CD4-positive, CD25-positive, alpha-beta regulatory T cell (primary cell): ENCODE data around the gene XRN2. TPM values are rescaled to one million over a fixed set of nuclear protein-coding genes. Genes with fewer than 3 reads are reported as not detected.

Experiments
- ATAC-seq, 2 donors: fragments of 150-1000 bp; cut with Tn5 transposase; one replicate each; pipeline ENCODE4 v1.10.0; 2021; ENCODE audit warnings: low read depth in 2 of 2, moderate number of reproducible peaks in 2 of 2, moderate library complexity in 1 of 2
- DNase-seq, 3 donors: peaks; one replicate each; pipeline versions ENCODE4 v3.0.0 to v3.0.0-alpha.2; 2012 to 2022; ENCODE audit warnings: mixed read lengths in 1 of 3
- H3K27ac ChIP-seq: one replicate; pipeline ENCODE4 v1.7.0; 2013; ENCODE audit warnings: mild to moderate bottlenecking, low read length; ENCODE audit not compliant: insufficient read depth, poor library complexity, severe bottlenecking
- H3K27me3 ChIP-seq: one replicate; pipeline ENCODE4 v1.7.0; 2013; ENCODE audit warnings: low read length; ENCODE audit not compliant: control insufficient read depth, insufficient read depth
- H3K36me3 ChIP-seq: one replicate; pipeline ENCODE4 v1.7.0; 2013; ENCODE audit warnings: mild to moderate bottlenecking, low read length, moderate library complexity; ENCODE audit not compliant: control insufficient read depth, insufficient read depth
- H3K4me1 ChIP-seq: 2 replicates; pipeline ENCODE4 v1.7.0; 2013; ENCODE audit warnings: mild to moderate bottlenecking, low read length; ENCODE audit not compliant: insufficient read depth, control insufficient read depth, poor library complexity, severe bottlenecking
- H3K4me3 ChIP-seq: one replicate; pipeline ENCODE4 v1.7.0; 2013; ENCODE audit warnings: low read depth, mild to moderate bottlenecking, low read length, moderate library complexity
- H3K9me3 ChIP-seq, 2 experiments: 1 replicate in 1 of 2; 2 replicates in 1 of 2; pipeline ENCODE4 v1.7.0; 2013; ENCODE audit warnings: low read length in 2 of 2, mild to moderate bottlenecking in 1 of 2, moderate library complexity in 1 of 2; ENCODE audit not compliant: control insufficient read depth in 2 of 2
- H3K27ac Mint-ChIP-seq, 3 donors: one replicate each; pipeline ENCODE4 v1.8.0; 2020 to 2022; ENCODE audit warnings: mild to moderate bottlenecking in 3 of 3, mixed read lengths in 3 of 3, moderate library complexity in 2 of 3
- H3K27me3 Mint-ChIP-seq: one replicate; pipeline ENCODE4 v1.8.0; 2022; ENCODE audit warnings: mild to moderate bottlenecking, mixed read lengths
- H3K36me3 Mint-ChIP-seq: one replicate; pipeline ENCODE4 v1.8.0; 2020; ENCODE audit warnings: mixed read lengths
- H3K4me1 Mint-ChIP-seq, 4 donors: one replicate each; pipeline ENCODE4 v1.8.0; 2020 to 2022; ENCODE audit warnings: mixed read lengths in 4 of 4, mild to moderate bottlenecking in 1 of 4
- H3K4me3 Mint-ChIP-seq, 4 donors: one replicate each; pipeline ENCODE4 v1.8.0; 2020 to 2022; ENCODE audit warnings: mild to moderate bottlenecking in 4 of 4, mixed read lengths in 4 of 4, moderate library complexity in 3 of 4
- H3K9me3 Mint-ChIP-seq, 7 donors: one replicate each; pipeline ENCODE4 v1.8.0; 2020 to 2022; ENCODE audit warnings: mixed read lengths in 7 of 7, mild to moderate bottlenecking in 3 of 7, moderate library complexity in 2 of 7
- polyA plus RNA-seq, 4 donors: library from polyadenylated mRNA; unstranded; fragments of 300-500 nt; fragmentation: Illumina TruSeq; gene quantifications; one replicate each; pipeline ENCODE4 v1.2.3, GENCODE V29; 2021
- total RNA-seq: library from RNA; stranded (reverse); gene quantifications from one replicate; pipeline ENCODE4 v1.2.3, GENCODE V29; 2022

Gene XRN2
- total and polyA plus RNA-seq, 5 donors from 2014 or later, result 59.0 to 81.0 (median 72.9) TPM

DNA sequence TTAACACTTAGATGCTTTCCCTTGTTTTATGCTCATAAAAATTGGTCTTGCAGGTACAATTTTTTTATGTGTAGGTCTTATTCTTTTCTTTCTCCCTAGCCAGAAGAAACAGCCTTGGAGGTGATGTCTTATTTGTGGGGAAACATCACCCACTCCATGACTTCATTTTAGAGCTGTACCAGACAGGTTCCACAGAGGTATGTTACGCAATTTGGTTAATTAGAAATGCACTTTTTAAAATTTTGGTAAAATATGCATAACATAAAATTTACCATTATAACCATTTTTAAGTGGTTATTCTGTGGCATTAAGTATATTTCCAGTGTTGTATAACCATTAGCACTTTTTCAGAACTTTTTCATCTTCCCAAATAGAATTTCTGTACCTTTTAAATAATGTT lies 52.9 kb downstream of the XRN2 start:
- DNase-seq (no peak), ATAC-seq (no peak)
- no peak overlapping the region for H3K27ac Mint-ChIP-seq
- no peak overlapping the region for H3K4me3 ChIP-seq
- peaks cover 71% of the 10 kb centered on the region for H3K36me3 ChIP-seq
- no peaks in the 10 kb centered on the region for H3K9me3 ChIP-seq
- no peaks in the 10 kb centered on the region for H3K27me3 ChIP-seq
- peaks cover 43% of the 10 kb centered on the region for H3K36me3 Mint-ChIP-seq
- H3K27me3 Mint-ChIP-seq, result no peaks in the 10 kb centered on the region
- H3K4me3 Mint-ChIP-seq, result no peak overlapping the region
- H3K4me1 Mint-ChIP-seq, result peaks cover 0 to 10% (median 1%) of the 10 kb centered on the region in 4 donors
- H3K4me1 ChIP-seq, result no peaks in the 10 kb centered on the region
- no peaks in the 10 kb centered on the region for H3K9me3 Mint-ChIP-seq
- H3K27ac ChIP-seq, result no peak overlapping the region

DNA sequence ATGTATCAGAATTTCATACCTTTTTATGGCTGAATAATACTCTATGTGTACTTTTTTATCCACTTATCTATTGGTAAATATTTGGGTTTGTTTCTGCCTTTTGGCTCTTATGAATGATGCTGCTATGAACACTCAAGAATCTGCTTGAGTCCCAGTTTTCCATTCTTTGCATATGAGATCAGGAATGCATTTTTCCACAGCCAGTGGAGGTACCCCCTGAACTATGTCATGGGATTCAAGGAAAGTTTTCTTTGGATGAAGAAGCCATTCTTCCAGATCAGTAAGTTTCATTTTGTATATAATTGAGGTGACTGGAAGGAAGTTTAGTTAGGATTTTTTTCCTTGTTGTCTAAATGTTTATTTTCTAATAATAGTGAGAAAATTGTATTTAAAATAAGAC lies 53.3 kb downstream of the XRN2 start:
- no peak for ATAC-seq
- Mint-ChIP-seq H3K4me3 (no peak overlapping the region), H3K9me3 (no peaks in the 10 kb centered on the region), H3K27me3 (no peaks in the 10 kb centered on the region), H3K36me3 (peaks cover 43% of the 10 kb centered on the region), H3K4me1 (peaks cover 0 to 10% (median 1%) of the 10 kb centered on the region in 4 donors), H3K27ac (peak overlapping the region in 1 of 3 donors; percentile 48)
- H3K27ac ChIP-seq, result no peak overlapping the region
- peaks cover 67% of the 10 kb centered on the region for H3K36me3 ChIP-seq
- H3K27me3 ChIP-seq, result no peaks in the 10 kb centered on the region
- H3K4me1 ChIP-seq, result no peaks in the 10 kb centered on the region
- H3K9me3 ChIP-seq, result no peaks in the 10 kb centered on the region
- H3K4me3 ChIP-seq, result no peak overlapping the region
- no peak for DNase-seq

DNA sequence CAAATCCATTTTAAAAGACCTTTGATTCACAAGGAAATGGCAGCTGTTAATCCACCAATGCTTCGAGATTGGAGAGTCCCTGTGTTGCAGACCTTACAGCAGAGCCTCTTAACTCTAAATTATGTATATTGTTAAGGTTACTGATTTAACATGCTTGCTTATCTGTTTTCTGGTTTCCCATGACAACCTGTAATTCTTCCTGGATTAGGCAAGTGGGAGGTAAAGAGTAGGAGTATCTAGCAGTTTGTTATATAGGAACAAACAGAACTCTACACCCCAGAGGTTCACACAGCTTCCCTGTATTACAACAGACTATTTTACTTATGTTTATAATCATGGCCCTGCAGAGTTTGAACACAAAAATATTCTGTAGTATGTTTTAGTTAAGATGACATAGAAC lies 54.7 kb downstream of the XRN2 start:
- peaks cover 0 to 10% (median 1%) of the 10 kb centered on the region in 4 donors for H3K4me1 Mint-ChIP-seq
- no peak overlapping the region for H3K4me3 Mint-ChIP-seq
- no peak for DNase-seq
- Histone ChIP-seq H3K4me3 (no peak overlapping the region), H3K4me1 (no peaks in the 10 kb centered on the region), H3K36me3 (peaks cover 70% of the 10 kb centered on the region), H3K9me3 (no peaks in the 10 kb centered on the region), H3K27me3 (no peaks in the 10 kb centered on the region), H3K27ac (no peak overlapping the region)
- no peaks in the 10 kb centered on the region for H3K27me3 Mint-ChIP-seq
- H3K27ac Mint-ChIP-seq, result no peak overlapping the region
- no peaks in the 10 kb centered on the region for H3K9me3 Mint-ChIP-seq
- H3K36me3 Mint-ChIP-seq, result peaks cover 46% of the 10 kb centered on the region
- no peak for ATAC-seq

DNA sequence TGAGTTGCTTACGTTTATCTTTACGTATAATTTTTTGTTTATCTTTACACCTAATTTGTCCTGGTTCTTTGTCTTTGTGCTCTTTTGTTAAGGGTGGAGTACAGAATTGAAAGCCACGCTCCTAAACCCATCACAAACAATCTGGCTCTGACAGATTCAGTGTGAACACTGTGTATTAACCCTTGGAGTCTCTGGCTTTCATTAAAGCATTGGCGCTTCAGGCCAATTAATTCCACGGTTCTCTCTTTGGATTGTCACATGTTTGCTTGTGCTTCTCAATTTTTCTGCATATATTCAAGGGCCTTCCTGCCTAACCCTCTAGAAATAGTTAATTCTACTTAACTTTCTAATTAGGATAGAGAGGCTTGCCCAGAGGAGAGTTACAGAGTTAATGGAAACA lies 55.6 kb downstream of the XRN2 start:
- Histone ChIP-seq H3K36me3 (peaks cover 70% of the 10 kb centered on the region), H3K27ac (no peak overlapping the region), H3K27me3 (no peaks in the 10 kb centered on the region), H3K9me3 (no peaks in the 10 kb centered on the region), H3K4me1 (no peaks in the 10 kb centered on the region), H3K4me3 (no peak overlapping the region)
- Mint-ChIP-seq H3K27me3 (no peaks in the 10 kb centered on the region), H3K4me1 (peaks cover 0 to 10% (median 5%) of the 10 kb centered on the region in 4 donors), H3K36me3 (peaks cover 53% of the 10 kb centered on the region), H3K9me3 (no peaks in the 10 kb centered on the region), H3K4me3 (no peak overlapping the region), H3K27ac (peak overlapping the region in 1 of 3 donors; percentile 41)
- no peak for DNase-seq
- ATAC-seq, result no peak

DNA sequence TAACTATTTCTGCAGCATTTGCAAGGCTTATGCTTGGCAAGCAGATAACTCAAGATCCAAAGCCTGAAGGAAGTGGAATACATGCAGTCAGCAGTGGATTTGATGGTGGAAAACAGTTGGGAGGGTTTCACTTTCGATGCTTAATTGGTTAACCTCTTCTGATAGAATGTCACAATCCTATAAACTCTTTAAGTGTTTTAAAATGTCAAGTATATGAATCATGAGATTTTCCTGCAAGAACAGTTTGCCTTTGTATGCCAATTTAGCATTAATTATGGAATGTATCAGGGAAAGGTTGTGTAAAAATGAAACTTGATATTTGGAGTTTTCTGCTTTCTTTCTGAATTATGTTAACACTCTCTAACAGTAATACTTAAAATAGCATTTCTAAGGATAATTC lies 57.6 kb downstream of the XRN2 start:
- Mint-ChIP-seq H3K27me3 (no peaks in the 10 kb centered on the region), H3K36me3 (peaks cover 50% of the 10 kb centered on the region), H3K9me3 (no peaks in the 10 kb centered on the region), H3K27ac (peak overlapping the region in 1 of 3 donors; percentile 31), H3K4me1 (peaks cover 0 to 10% (median 5%) of the 10 kb centered on the region in 4 donors), H3K4me3 (no peak overlapping the region)
- ATAC-seq (no peak), DNase-seq (no peak)
- Histone ChIP-seq H3K4me1 (no peaks in the 10 kb centered on the region), H3K4me3 (no peak overlapping the region), H3K36me3 (peaks cover 68% of the 10 kb centered on the region), H3K27ac (no peak overlapping the region), H3K9me3 (no peaks in the 10 kb centered on the region), H3K27me3 (no peaks in the 10 kb centered on the region)

DNA sequence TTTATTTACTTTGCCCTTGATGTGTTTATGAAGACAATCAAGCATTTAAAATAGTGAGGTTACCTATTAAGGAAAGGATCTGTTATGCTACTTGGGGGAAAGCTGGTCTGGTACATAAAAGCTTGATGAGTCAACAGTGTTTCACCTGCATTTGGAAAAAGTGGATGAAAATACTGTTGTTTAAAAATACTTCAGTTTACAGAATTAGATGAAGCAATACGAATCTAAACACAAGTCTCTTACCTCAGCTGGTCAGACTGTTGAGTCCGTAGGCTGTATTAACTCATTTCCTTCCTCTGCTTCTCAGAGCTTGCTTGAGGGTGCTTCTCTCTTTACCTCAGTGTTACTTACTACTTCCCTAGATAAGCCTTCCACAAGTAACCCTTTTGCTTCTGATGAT lies 58.1 kb downstream of the XRN2 start:
- Mint-ChIP-seq H3K9me3 (no peaks in the 10 kb centered on the region), H3K27me3 (no peaks in the 10 kb centered on the region), H3K4me1 (peaks cover 0 to 10% (median 5%) of the 10 kb centered on the region in 4 donors), H3K27ac (peak overlapping the region in 1 of 3 donors; percentile 74), H3K36me3 (peaks cover 47% of the 10 kb centered on the region), H3K4me3 (no peak overlapping the region)
- ATAC-seq (no peak), DNase-seq (no peak)
- Histone ChIP-seq H3K27me3 (no peaks in the 10 kb centered on the region), H3K4me1 (no peaks in the 10 kb centered on the region), H3K9me3 (no peaks in the 10 kb centered on the region), H3K27ac (no peak overlapping the region), H3K4me3 (no peak overlapping the region), H3K36me3 (peaks cover 63% of the 10 kb centered on the region)

DNA sequence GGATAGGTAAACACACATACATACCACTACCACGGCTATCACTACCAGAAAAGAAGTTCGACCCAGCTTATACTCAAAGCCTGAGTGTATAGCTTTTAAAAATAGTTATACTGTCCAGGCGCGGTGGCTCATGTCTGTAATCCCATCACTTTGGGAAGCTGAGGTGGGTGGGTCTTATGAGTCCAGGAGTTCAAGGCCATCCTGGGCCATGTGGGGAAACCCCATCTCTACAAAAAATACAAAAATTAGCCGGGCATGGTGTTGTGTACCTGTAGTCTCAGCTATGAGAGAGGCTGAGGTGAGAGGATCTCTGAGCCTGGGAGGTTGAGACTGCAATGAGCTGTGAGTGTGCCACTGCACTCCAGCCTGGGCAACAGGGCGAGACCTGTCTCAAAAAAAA lies 61.3 kb downstream of the XRN2 start:
- peaks cover 0 to 17% (median 5%) of the 10 kb centered on the region in 4 donors for H3K4me1 Mint-ChIP-seq
- Histone ChIP-seq H3K4me3 (no peak overlapping the region), H3K4me1 (no peaks in the 10 kb centered on the region), H3K27ac (no peak overlapping the region), H3K36me3 (peaks cover 60% of the 10 kb centered on the region), H3K27me3 (no peaks in the 10 kb centered on the region), H3K9me3 (no peaks in the 10 kb centered on the region)
- no peak for ATAC-seq
- H3K36me3 Mint-ChIP-seq, result peaks cover 52% of the 10 kb centered on the region
- H3K27ac Mint-ChIP-seq, result no peak overlapping the region
- no peak for DNase-seq
- no peaks in the 10 kb centered on the region for H3K9me3 Mint-ChIP-seq
- H3K27me3 Mint-ChIP-seq, result no peaks in the 10 kb centered on the region
- no peak overlapping the region for H3K4me3 Mint-ChIP-seq

DNA sequence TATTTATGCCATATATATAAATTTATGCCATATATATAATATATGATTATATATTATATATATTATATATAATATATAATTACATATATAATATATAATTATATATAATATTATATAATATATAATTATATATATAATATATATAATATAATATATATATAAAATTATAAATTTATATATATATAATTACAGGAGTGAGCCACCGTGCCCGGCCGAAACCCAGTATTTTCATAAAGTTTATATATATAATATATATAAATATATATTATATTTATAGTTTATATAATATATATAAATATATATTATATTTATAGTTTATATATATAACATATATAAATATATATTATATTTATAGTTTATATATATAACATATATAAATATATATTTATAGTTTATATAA lies 62.6 kb downstream of the XRN2 start:
- H3K4me1 Mint-ChIP-seq, result peaks cover 2 to 7% (median 5%) of the 10 kb centered on the region in 4 donors
- H3K36me3 Mint-ChIP-seq, result peaks cover 49% of the 10 kb centered on the region
- H3K4me1 ChIP-seq, result no peaks in the 10 kb centered on the region
- H3K27ac ChIP-seq, result no peak overlapping the region
- no peak overlapping the region for H3K27ac Mint-ChIP-seq
- ATAC-seq (no peak), DNase-seq (no peak)
- H3K4me3 Mint-ChIP-seq, result no peak overlapping the region
- peaks cover 64% of the 10 kb centered on the region for H3K36me3 ChIP-seq
- no peak overlapping the region for H3K4me3 ChIP-seq
- H3K9me3 ChIP-seq, result no peaks in the 10 kb centered on the region
- no peaks in the 10 kb centered on the region for H3K27me3 Mint-ChIP-seq
- no peaks in the 10 kb centered on the region for H3K9me3 Mint-ChIP-seq
- H3K27me3 ChIP-seq, result no peaks in the 10 kb centered on the region
